GM12878 (cell line): ENCODE data around the gene ARHGEF3. TPM values are rescaled to one million over a fixed set of nuclear protein-coding genes. Genes with fewer than 3 reads are reported as not detected.

ENCODE experiments used
- ATAC-seq: fragments of 200-7000 bp; cut with Tn5 transposase; 3 replicates; pipeline ENCODE4 v1.9.1; 2020; ENCODE audit warnings: mild to moderate bottlenecking, moderate library complexity
- BruUV-seq: library from RNA; stranded (reverse); fragments of 400-500 nt; replicated peaks from 2 replicates; lab custom pipeline; 2021; lab: Mats Ljungman, UMichigan
- CTCF ChIA-PET: fragments of 300-600 bp; sonication (Branson Sonifier 250); formaldehyde crosslinking; extraction: SDS; loops from one replicate; lab custom pipeline; 2021; ENCODE audit warnings: inconsistent platforms; lab: Yijun Ruan, JAX
- POLR2A ChIA-PET: fragments of 350-600 bp; formaldehyde crosslinking; extraction: SDS; loops from one replicate; lab custom pipeline; 2021; ENCODE audit warnings: inconsistent platforms; lab: Charles Lee
- RAD21 ChIA-PET: fragments of 300-600 bp; sonication (Branson Sonifier 250); formaldehyde crosslinking; loops from one replicate; lab custom pipeline; 2023; ENCODE audit warnings: antibody characterized with exemption; ENCODE audit not compliant: unreplicated experiment; lab: Charles Lee
- SMC1A ChIA-PET: fragments of 300-600 bp; sonication (Branson Sonifier 250); formaldehyde crosslinking; loops from one replicate; lab custom pipeline; 2023; ENCODE audit not compliant: unreplicated experiment, uncharacterized antibody; lab: Charles Lee
- DNase-seq: peaks from one replicate; pipeline ENCODE4 v3.0.0-alpha.2; 2011; ENCODE audit warnings: low read depth, low spot score
- FAIRE-seq: peaks from 3 replicates; lab custom pipeline; 2011; peaks lifted over from hg19 to GRCh38; lab: Jason Lieb, UNC
- H2AFZ ChIP-seq: 2 replicates; pipeline ENCODE4 v1.6.0; 2011; ENCODE audit warnings: low read depth, low read length, control low read depth; ENCODE audit not compliant: control insufficient read depth
- H3K27ac ChIP-seq: 2 replicates; pipeline ENCODE4 v1.5.1; 2011; ENCODE audit warnings: control low read depth; ENCODE audit not compliant: control insufficient read depth, insufficient read depth
- H3K27me3 ChIP-seq, 2 experiments: replicated peaks in 1 of 2; 2 replicates each; pipeline versions ENCODE4 v1.6.0 to v1.6.1; 2011; ENCODE audit warnings: low read length in 1 of 2; ENCODE audit not compliant: control insufficient read depth in 2 of 2, insufficient read depth in 2 of 2
- H3K36me3 ChIP-seq, 2 experiments: 2 replicates each; pipeline ENCODE4 v1.5.1; 2011; ENCODE audit warnings: low read length in 1 of 2; ENCODE audit not compliant: control insufficient read depth in 2 of 2, insufficient read depth in 2 of 2
- H3K4me1 ChIP-seq: 2 replicates; pipeline ENCODE4 v1.6.1; 2011; ENCODE audit warnings: mild to moderate bottlenecking, low read length, moderate library complexity, mixed read lengths; ENCODE audit not compliant: control insufficient read depth, insufficient read depth
- H3K4me2 ChIP-seq: 2 replicates; pipeline ENCODE4 v1.6.0; 2011; ENCODE audit warnings: control low read depth; ENCODE audit not compliant: control insufficient read depth, insufficient read depth
- H3K4me3 ChIP-seq: fragments of 200-600 bp; sonication (generic); 2 replicates; pipeline ENCODE4 v1.5.1; 2016
- H3K79me2 ChIP-seq: 2 replicates; pipeline ENCODE4 v1.6.0; 2011; ENCODE audit warnings: low read length; ENCODE audit not compliant: control insufficient read depth, insufficient read depth
- H3K9ac ChIP-seq: 2 replicates; pipeline ENCODE4 v1.8.0; 2011; ENCODE audit warnings: low read length, control low read depth, mixed read lengths; ENCODE audit not compliant: control insufficient read depth, insufficient read depth
- H3K9me3 ChIP-seq: replicated peaks from 3 replicates; pipeline ENCODE4 v1.5.1; 2011; ENCODE audit warnings: mild to moderate bottlenecking, low read length; ENCODE audit not compliant: control insufficient read depth, insufficient read depth
- H4K20me1 ChIP-seq: 2 replicates; pipeline ENCODE4 v1.6.0; 2011; ENCODE audit not compliant: control insufficient read depth, insufficient read depth
- BCLAF1 ChIP-seq: fragments of 450-650 bp; IDR thresholded peaks from 2 replicates; pipeline ENCODE4 v1.6.1; 2017; ENCODE audit warnings: antibody characterized with exemption, mild to moderate bottlenecking, moderate library complexity
- BHLHE40 ChIP-seq, 2 experiments: fragments of 450-650 bp in 1 of 2; IDR thresholded peaks; 2 replicates each; pipeline ENCODE4 v1.6.1; 2011 to 2017; ENCODE audit warnings: low read depth in 2 of 2, borderline replicate concordance in 1 of 2, improper control_type of control experiment in 1 of 2, low read length in 1 of 2, mild to moderate bottlenecking in 1 of 2
- CHD2 ChIP-seq: IDR thresholded peaks from 2 replicates; pipeline ENCODE4 v1.6.1; 2011; ENCODE audit warnings: low read depth, low read length, improper control_type of control experiment, borderline replicate concordance
- IKZF2 ChIP-seq, 2 experiments: fragments of 450-650 bp; IDR thresholded peaks; 2 replicates each; pipeline ENCODE4 v1.6.1; 2017; ENCODE audit warnings: mild to moderate bottlenecking in 2 of 2, moderate library complexity in 2 of 2
- MLLT1 ChIP-seq: fragments of 450-650 bp; IDR thresholded peaks from 2 replicates; pipeline ENCODE4 v1.6.1; 2016; ENCODE audit warnings: mild to moderate bottlenecking
- NFXL1 ChIP-seq: fragments of 450-650 bp; IDR thresholded peaks from 2 replicates; pipeline ENCODE4 v1.6.1; 2017; ENCODE audit warnings: antibody characterized with exemption, mild to moderate bottlenecking, borderline replicate concordance
- NR2C1 ChIP-seq: fragments of 450-650 bp; IDR thresholded peaks from 2 replicates; pipeline ENCODE4 v1.6.1; 2017; ENCODE audit warnings: antibody characterized with exemption, mild to moderate bottlenecking, moderate library complexity
- YY1 ChIP-seq: IDR thresholded peaks from 2 replicates; pipeline ENCODE4 v1.6.1; 2011; ENCODE audit warnings: low read depth, mild to moderate bottlenecking, low read length
- ZNF274 ChIP-seq: IDR thresholded peaks from one replicate; pipeline ENCODE4 v1.8.0; 2011; ENCODE audit not compliant: insufficient read length, insufficient read depth
- ZNF687 ChIP-seq: fragments of 450-650 bp; IDR thresholded peaks from 2 replicates; pipeline ENCODE4 v1.6.1; 2017; ENCODE audit warnings: mild to moderate bottlenecking, moderate library complexity
- WGBS: methylation state at CpG from one replicate; pipeline ENCODE4 v1.1.6; 2016; ENCODE audit warnings: low lambda C conversion rate; ENCODE audit not compliant: insufficient replicate concordance, insufficient coverage; ENCODE audit errors: missing lambda C conversion rate; 5-methylcytosine and 5-hydroxymethylcytosine counted together
- in situ Hi-C: fragments of 300-500 bp; cut with MboI; formaldehyde crosslinking; loops from 9 replicates; pipeline ENCODE4 v1.14.3; 2018; ENCODE audit warnings: mixed read lengths
- intact Hi-C: fragments of 100-400 bp; cut with micrococcal nuclease; formaldehyde crosslinking; loops from one replicate; pipeline ENCODE4 v1.14.2; 2022; ENCODE audit not compliant: unreplicated experiment
- polyA plus RNA-seq, 11 experiments: library from polyadenylated mRNA; depleted of rRNA in 4 of 11; unstranded in 6 of 11; stranded (reverse) in 5 of 11; fragments of >200 nt; fragmentation: Nextera tagmentation in 4 of 11; fragmentation: Illumina TruSeq in 1 of 11; extraction: Ambion mirVana in 4 of 11; extraction: Trizol in 1 of 11; gene quantifications; 1 replicate in 1 of 11; 2 replicates in 10 of 11; pipeline versions ENCODE4 v1.2.1 to v1.2.3, GENCODE V29; 2011 to 2016; ENCODE audit warnings: inconsistent platforms in 2 of 11, missing spikeins in 2 of 11, low read depth in 1 of 11
- total RNA-seq, 4 experiments: library from RNA; depleted of rRNA in 3 of 4; stranded (reverse); fragments of >200 nt in 3 of 4; fragmentation: Illumina TruSeq in 1 of 4; extraction: Trizol in 1 of 4; gene quantifications; 2 replicates each; pipeline versions ENCODE4 v1.2.1 to v1.2.3, GENCODE V29; 2013 to 2021

The ARHGEF3 gene
- total and polyA plus RNA-seq, 10 of the 15 experiments (the other 5 are each of a cell fraction or from before 2014, with no cell fraction given): 21.8 to 78.7 (median 56.2) TPM

- peaks cover 15% of the 10 kb centered on the region for H3K4me1 ChIP-seq
- H3K36me3 ChIP-seq: peaks cover 12 to 16% of the 10 kb centered on the region in 2 experiments; a peak in 3 of 4 replicates
- peaks cover 17% of the 10 kb centered on the region for H3K79me2 ChIP-seq
- SMC1A ChIA-PET: interaction anchor here (0.7 to 9.0 kb wide), 8 partner anchors 10 to 25 kb away, joined by 3 to 93 read pairs (median 26); no protein-coding TSS in a partner anchor
- H3K4me2 ChIP-seq: peak overlapping the region; percentile 20; the same call in 1 of the 2 replicates
- ATAC-seq (peak; percentile 83), FAIRE-seq (peak; percentile 18), DNase-seq (no peak)
- H3K9ac ChIP-seq: no peak overlapping the region
- RAD21 ChIA-PET: interaction anchor here (0.7 to 15.5 kb wide), 7 partner anchors 15 to 51 kb away, joined by 3 to 245 read pairs (median 5); partner anchors contain the start of gene ARHGEF3
- no peaks in the 10 kb centered on the region for H4K20me1 ChIP-seq
- in situ Hi-C loops (no loop called here), intact Hi-C loops (loop anchor here (1.0 kb wide), 1 partner anchor 11 kb away; no protein-coding TSS in a partner anchor)
- H3K27me3 ChIP-seq: no peaks in the 10 kb centered on the region
- H3K4me3 ChIP-seq: no peak overlapping the region
- POLR2A ChIA-PET: interaction anchor here (0.6 to 1.9 kb wide), 8 partner anchors 9 to 48 kb away, joined by 3 to 9 read pairs (median 5); no protein-coding TSS in a partner anchor
- CTCF ChIA-PET: interaction anchor here (0.6 to 2.7 kb wide), 6 partner anchors 9 to 84 kb away, joined by 3 to 17 read pairs (median 4); no protein-coding TSS in a partner anchor
- no peaks in the 10 kb centered on the region for H3K9me3 ChIP-seq
- H2AFZ ChIP-seq: no peak overlapping the region
- BruUV-seq: TSS peak; percentile 30
- peak overlapping the region; percentile 45 for H3K27ac ChIP-seq
- 68% methylated on average over 16 of the region's 16 CpGs for WGBS
- TF ChIP-seq IKZF2 (IDR thresholded peaks at IDR 0.05): peak; percentile 75 to 77; a peak in 3 of 4 replicates
- TF ChIP-seq ZNF274: no peak
- TF ChIP-seq BHLHE40 (IDR thresholded peaks at IDR 0.05; ENCODE audit: borderline replicate concordance in 1 of 2, low read depth in 2 of 2, low read length in 1 of 2): peak; percentile 47 to 68; a peak in 2 of 4 replicates
- peak; percentile 90 for TF ChIP-seq ZNF687
- TF ChIP-seq BCLAF1: no peak
- peak; percentile 13; the same call in 1 of the 2 replicates for TF ChIP-seq CHD2
- no peak for TF ChIP-seq YY1
- TF ChIP-seq NFXL1: no peak
- TF ChIP-seq NR2C1: peak; percentile 11; the same call in 1 of the 2 replicates
- peak; percentile 96 for TF ChIP-seq MLLT1
Measured at GRCh38 chr3:56772952-56773938, 28.5 kb downstream of the ARHGEF3 start.
